SJCRH30 (cell line): ENCODE data around the gene CENPB. TPM values are rescaled to one million over a fixed set of nuclear protein-coding genes. Genes with fewer than 3 reads are reported as not detected.
"Not testable (repeated sequence)": the region's sequence is repeated elsewhere in the genome, so short reads cannot be mapped to it uniquely, and the experiment has no call there.

ENCODE experiments used
- DNase-seq, 2 experiments: peaks; one replicate each; pipeline ENCODE4 v3.0.0-alpha.2; 2015 to 2020
- H3K27ac ChIP-seq: fragments of 250-450 bp; sonication (Bioruptor Pico); 2 replicates; pipeline ENCODE4 v1.5.1; 2020; ENCODE audit warnings: mild to moderate bottlenecking, moderate library complexity
- H3K27me3 ChIP-seq: fragments of 250-450 bp; sonication (Bioruptor Pico); 2 replicates; pipeline ENCODE4 v1.5.1; 2020; ENCODE audit warnings: mild to moderate bottlenecking, moderate library complexity
- H3K36me3 ChIP-seq: fragments of 250-450 bp; sonication (Bioruptor Pico); 2 replicates; pipeline ENCODE4 v1.5.1; 2020; ENCODE audit warnings: mild to moderate bottlenecking, moderate library complexity
- H3K4me1 ChIP-seq: fragments of 250-450 bp; sonication (Bioruptor Pico); 2 replicates; pipeline ENCODE4 v1.5.1; 2020; ENCODE audit warnings: mild to moderate bottlenecking, moderate library complexity
- H3K4me3 ChIP-seq: fragments of 250-450 bp; sonication (Bioruptor Pico); 2 replicates; pipeline ENCODE4 v1.5.1; 2020; ENCODE audit warnings: mild to moderate bottlenecking, moderate library complexity
- H3K9me3 ChIP-seq: fragments of 250-450 bp; sonication (Bioruptor Pico); replicated peaks from 2 replicates; pipeline ENCODE4 v1.5.1; 2020; ENCODE audit warnings: mild to moderate bottlenecking, moderate library complexity
- total RNA-seq: library from RNA; depleted of rRNA; stranded (reverse); fragments of >200 nt; shearing (Covaris generic); gene quantifications from 2 replicates; pipeline ENCODE4 v1.2.3, GENCODE V29; 2014

The CENPB gene
- total RNA-seq, 1 experiment from 2014 or later = 36.7 TPM

DNA sequence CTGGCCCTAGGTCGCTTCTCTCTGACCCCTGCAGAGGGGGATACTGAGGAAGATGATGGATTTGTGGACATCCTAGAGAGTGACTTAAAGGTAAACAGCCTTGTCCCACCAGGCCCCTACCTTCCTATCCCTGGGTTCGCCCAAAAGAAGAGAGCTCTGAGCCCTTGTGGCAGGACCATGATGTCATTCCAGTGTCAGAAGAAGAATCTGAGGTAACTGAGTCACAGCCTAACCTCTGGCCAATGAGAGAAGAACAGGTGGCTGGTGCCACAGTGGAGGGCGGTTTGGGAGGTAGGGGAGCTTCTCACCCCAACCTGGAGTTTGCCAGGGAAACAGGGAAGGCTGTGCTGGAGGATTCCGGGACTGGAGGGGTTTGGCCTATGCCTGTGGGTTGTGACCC, 14.8 kb upstream of the CENPB start:
- peaks cover 61% of the 10 kb centered on the region for H3K36me3 ChIP-seq
- no peaks in the 10 kb centered on the region for H3K9me3 ChIP-seq
- H3K27me3 ChIP-seq = no peaks in the 10 kb centered on the region
- DNase-seq = no peak
- H3K4me3 ChIP-seq = no peak overlapping the region
- no peak overlapping the region for H3K27ac ChIP-seq
- H3K4me1 ChIP-seq = peaks cover 31% of the 10 kb centered on the region

DNA sequence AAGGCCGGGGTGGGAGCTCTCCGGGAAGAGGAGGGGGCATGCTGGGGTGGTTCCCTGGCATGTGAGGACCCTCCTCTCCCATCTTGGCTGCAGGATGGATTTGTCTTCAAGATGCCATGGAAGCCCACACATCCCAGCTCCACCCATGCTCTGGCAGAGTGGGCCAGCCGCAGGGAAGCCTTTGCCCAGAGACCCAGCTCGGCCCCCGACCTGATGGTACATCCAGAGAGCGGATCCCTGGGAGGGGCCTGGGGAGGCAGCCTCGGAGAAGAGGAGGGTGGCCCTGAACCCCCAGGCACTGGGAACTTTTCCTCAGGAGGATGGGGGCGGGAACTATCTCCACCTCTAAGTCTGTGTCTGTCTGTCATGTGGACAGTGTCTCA, 14.3 kb upstream of the CENPB start:
- no peak for DNase-seq
- Histone ChIP-seq H3K27me3 (no peaks in the 10 kb centered on the region), H3K9me3 (no peaks in the 10 kb centered on the region), H3K4me1 (peaks cover 26% of the 10 kb centered on the region), H3K27ac (no peak overlapping the region), H3K4me3 (no peak overlapping the region), H3K36me3 (peaks cover 57% of the 10 kb centered on the region)

DNA sequence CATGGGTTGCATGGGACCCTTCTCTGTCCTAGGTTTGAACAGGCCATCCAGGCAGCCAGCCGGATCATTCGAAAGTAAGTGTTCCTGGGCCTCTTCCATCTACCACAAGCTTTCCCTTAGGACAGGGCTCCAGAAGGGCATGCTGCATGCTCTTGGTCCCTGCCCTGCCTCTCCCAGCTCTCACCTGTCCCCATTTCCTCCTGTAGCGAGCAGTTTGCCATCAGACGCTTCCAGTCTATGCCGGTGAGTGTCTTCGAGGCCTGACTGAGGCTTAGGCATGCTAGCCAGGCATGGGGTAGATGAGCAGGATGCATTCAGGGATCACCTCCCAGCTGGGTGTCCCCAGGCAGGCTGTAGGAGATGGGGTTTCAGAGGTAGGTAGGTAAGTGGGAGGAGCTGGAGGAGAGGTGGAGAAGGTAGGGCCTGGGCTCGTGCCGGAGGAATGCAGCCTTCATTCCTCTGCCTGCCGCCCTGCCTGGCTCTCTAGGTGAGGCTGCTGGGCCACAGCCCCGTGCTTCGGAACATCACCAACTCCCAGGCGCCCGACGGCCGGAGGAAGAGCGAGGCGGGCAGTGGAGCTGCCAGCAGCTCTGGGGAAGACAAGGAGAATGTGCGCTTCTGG, 13.8 kb upstream of the CENPB start:
- no peak for DNase-seq
- H3K36me3 ChIP-seq = peaks cover 52% of the 10 kb centered on the region
- H3K27me3 ChIP-seq = no peaks in the 10 kb centered on the region
- H3K9me3 ChIP-seq = no peaks in the 10 kb centered on the region
- no peak overlapping the region for H3K27ac ChIP-seq
- H3K4me3 ChIP-seq = no peak overlapping the region
- H3K4me1 ChIP-seq = peaks cover 29% of the 10 kb centered on the region

GRCh38 chr20:3798908-3799248, 12.3 kb upstream of the CENPB start:
- no peak overlapping the region for H3K4me3 ChIP-seq

DNA sequence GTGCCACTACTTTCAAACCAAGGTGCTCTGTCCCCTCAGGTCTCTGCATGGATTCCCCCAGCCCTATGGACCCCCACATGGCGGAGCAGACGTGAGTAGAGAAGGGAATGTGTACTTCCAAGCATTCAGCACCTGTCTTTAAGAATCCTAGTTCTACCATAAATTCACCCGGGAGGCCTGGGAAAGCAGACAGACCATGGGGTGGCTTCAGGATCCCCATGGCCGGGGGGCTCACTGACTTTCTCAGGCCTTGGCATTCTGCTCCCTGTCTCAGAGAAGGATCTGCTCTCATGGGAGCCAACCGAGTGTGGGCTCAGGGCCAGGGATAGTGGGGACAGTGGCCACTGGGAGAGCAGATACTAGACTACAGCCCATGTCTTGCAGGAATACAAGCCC, 11.8 kb upstream of the CENPB start:
- H3K36me3 ChIP-seq = peaks cover 35% of the 10 kb centered on the region
- no peak overlapping the region for H3K4me3 ChIP-seq
- no peaks in the 10 kb centered on the region for H3K9me3 ChIP-seq
- H3K27me3 ChIP-seq = no peaks in the 10 kb centered on the region
- H3K27ac ChIP-seq = peak overlapping the region; percentile 49
- DNase-seq = no peak
- H3K4me1 ChIP-seq = peaks cover 30% of the 10 kb centered on the region

More at GRCh38 chr20:3798908-3799248, 12.3 kb upstream of the CENPB start:
- peaks cover 30% of the 10 kb centered on the region for H3K4me1 ChIP-seq
- DNase-seq = peak; percentile 70 to 78
- no peaks in the 10 kb centered on the region for H3K27me3 ChIP-seq
- peaks cover 40% of the 10 kb centered on the region for H3K36me3 ChIP-seq
- peak overlapping the region; percentile 49 for H3K27ac ChIP-seq
- no peaks in the 10 kb centered on the region for H3K9me3 ChIP-seq

GRCh38 chr20:3797592-3798372, 11.2 kb upstream of the CENPB start:
- peaks cover 29% of the 10 kb centered on the region for H3K36me3 ChIP-seq

GRCh38 chr20:3797226-3797545, 10.6 kb upstream of the CENPB start:
- H3K27me3 ChIP-seq = no peaks in the 10 kb centered on the region
- peak overlapping the region; percentile 98 for H3K4me3 ChIP-seq
- DNase-seq = no peak
- H3K4me1 ChIP-seq = peaks cover 30% of the 10 kb centered on the region
- peaks cover 23% of the 10 kb centered on the region for H3K36me3 ChIP-seq
- peak overlapping the region; percentile 92 for H3K27ac ChIP-seq
- no peaks in the 10 kb centered on the region for H3K9me3 ChIP-seq

More at GRCh38 chr20:3797592-3798372, 11.2 kb upstream of the CENPB start:
- peak overlapping the region; percentile 98 for H3K4me3 ChIP-seq
- peak overlapping the region; percentile 92 for H3K27ac ChIP-seq
- H3K27me3 ChIP-seq = no peaks in the 10 kb centered on the region
- no peak for DNase-seq
- no peaks in the 10 kb centered on the region for H3K9me3 ChIP-seq
- peaks cover 30% of the 10 kb centered on the region for H3K4me1 ChIP-seq

- H3K4me1 ChIP-seq = peaks cover 30% of the 10 kb centered on the region
- peak; percentile 36 to 47 for DNase-seq
- no peaks in the 10 kb centered on the region for H3K27me3 ChIP-seq
- peak overlapping the region; percentile 98 for H3K4me3 ChIP-seq
- H3K9me3 ChIP-seq = no peaks in the 10 kb centered on the region
- H3K27ac ChIP-seq = peak overlapping the region; percentile 92
- H3K36me3 ChIP-seq = peaks cover 17% of the 10 kb centered on the region
Observed at GRCh38 chr20:3796477-3797225, 10.1 kb upstream of the CENPB start.

DNA sequence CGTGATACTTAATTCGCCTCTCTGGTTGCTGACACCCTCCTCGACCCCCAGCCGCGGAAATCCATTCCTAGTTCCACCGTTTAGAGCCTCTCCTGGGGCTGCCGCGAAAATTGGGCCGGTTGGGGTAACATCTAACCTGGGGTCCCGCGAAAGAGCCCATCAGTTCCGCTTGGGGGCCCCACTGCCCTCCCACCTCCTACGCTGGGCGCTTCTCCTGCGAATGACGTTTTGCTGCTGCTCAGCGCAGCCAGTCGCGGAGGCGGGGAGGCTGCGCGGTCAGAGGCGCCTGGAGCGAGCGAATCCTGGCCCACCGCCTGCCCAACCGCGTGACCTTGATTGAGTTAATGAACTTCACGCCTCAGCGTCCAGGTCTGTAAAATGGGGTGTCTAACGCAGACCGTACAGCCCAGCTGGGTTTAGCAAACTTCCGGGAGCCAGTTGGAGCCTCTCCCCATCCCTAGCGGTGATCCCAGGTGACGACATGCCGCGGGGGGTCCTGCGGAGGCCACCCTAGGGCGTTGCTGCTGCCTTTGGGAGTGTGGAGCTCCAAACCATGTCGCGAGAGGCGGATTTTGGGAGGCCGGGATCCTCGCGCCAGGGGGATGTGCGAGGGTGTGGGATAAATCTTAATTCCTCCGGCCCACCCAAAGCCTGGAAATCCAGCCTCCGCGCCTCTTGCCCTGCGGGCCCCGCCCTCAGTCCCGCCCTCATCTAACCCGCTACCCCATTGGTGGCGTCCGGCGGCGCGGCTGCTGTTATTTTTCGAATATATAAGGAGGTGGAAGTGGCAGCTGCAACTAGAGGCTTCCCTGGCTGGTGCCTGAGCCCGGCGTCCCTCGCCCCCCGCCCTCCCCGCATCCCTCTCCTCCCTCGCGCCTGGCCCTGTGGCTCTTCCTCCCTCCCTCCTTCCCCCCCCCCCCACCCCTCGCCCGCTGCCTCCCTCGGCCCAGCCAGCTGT, 9.2 kb upstream of the CENPB start, which contains the start of gene CDC25B:
CDC25B (plus strand) TSS at position 800 of the 958 bp plus-strand sequence. CDS start 222 bp downstream, outside the sequence.
- peak within 1 kb of the TSS; percentile 92 for H3K27ac ChIP-seq
- H3K4me1 ChIP-seq = peaks cover 30% of the 10 kb centered on the region
- H3K4me3 ChIP-seq = peak within 1 kb of the TSS; percentile 98
- H3K27me3 ChIP-seq = no peaks in the 10 kb centered on the region
- H3K9me3 ChIP-seq = no peaks in the 10 kb centered on the region
- H3K36me3 ChIP-seq = peaks cover 9% of the 10 kb centered on the region
- DNase-seq = peak; percentile 98 to 99

DNA sequence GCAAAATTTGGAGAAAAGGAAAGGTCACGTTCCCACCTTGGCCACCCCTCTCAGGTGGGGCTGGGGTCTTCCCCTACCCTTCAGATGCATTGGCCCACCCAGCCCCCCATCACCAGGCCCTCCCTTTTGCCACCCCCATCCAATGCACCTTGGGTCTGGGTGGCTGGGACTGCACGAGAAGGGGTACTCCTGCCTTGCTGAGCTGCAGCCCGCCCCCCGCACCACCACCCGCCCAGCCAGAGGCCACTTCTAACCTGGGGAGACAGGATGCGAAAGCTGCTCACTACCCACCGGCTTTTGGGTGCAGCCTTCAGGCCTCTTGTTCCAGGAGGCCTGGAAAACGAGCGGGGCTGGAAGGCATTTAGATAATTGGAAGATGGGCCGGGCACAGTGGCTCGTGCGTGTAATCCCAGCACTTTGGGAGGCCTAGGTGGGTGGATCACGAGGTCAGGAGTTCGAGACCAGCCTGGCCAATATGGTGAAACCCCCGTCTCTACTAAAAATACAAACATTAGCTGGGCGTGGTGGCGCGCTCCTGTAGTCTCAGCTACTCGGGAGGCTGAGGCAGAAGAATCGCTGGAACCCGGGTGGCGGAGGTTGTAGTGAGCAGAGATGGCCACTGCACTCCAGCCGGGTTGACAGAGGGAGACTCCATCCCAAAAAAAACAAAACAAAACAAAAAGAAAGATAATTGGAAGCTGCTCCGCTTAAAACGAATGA, 8.3 kb upstream of the CENPB start:
- Histone ChIP-seq H3K4me1 (peaks cover 25% of the 10 kb centered on the region), H3K27ac (no peak overlapping the region), H3K27me3 (no peaks in the 10 kb centered on the region), H3K4me3 (no peak overlapping the region), H3K36me3 (peaks cover 2% of the 10 kb centered on the region; the same call in 1 of the 2 replicates), H3K9me3 (no peaks in the 10 kb centered on the region)
- DNase-seq = no peak

GRCh38 chr20:3794168-3794567, 7.6 kb upstream of the CENPB start:
- not testable (repeated sequence) for H3K27me3 ChIP-seq, H3K27ac ChIP-seq, DNase-seq, H3K36me3 ChIP-seq, H3K4me3 ChIP-seq, H3K9me3 ChIP-seq
- peaks cover 18% of the 10 kb centered on the region for H3K4me1 ChIP-seq

DNA sequence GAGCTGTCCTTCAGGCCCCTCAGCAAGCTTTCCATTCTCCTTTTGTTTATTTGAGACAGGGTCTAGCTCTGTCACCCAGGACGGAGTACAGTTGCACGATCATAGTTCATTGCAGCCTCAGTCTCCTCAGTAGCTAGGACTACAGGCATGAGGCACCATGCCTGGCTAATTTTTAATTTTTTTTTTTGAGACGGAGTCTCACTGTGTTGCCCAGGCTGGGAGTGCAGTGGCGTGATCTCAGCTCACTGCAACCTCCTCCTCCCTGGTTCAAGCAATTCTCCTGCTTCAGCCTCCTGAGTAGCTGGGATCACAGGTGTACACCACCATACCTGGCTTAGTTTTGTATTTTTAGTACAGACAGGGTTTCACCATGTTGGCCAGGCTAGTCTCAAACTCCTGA, 2.7 kb upstream of the CENPB start:
- DNase-seq, H3K4me1 ChIP-seq, H3K36me3 ChIP-seq, H3K4me3 ChIP-seq, H3K27ac ChIP-seq, H3K27me3 ChIP-seq, H3K9me3 ChIP-seq: not testable (repeated sequence)

- H3K27ac ChIP-seq = no peak overlapping the region
- DNase-seq = peak; percentile 40 to 59
- H3K36me3 ChIP-seq = no peaks in the 10 kb centered on the region
- H3K4me3 ChIP-seq = no peak overlapping the region
- no peaks in the 10 kb centered on the region for H3K27me3 ChIP-seq
- H3K9me3 ChIP-seq = no peaks in the 10 kb centered on the region
- no peaks in the 10 kb centered on the region for H3K4me1 ChIP-seq
Observed at GRCh38 chr20:3788685-3789155, 2.2 kb upstream of the CENPB start.
